GM23338 (cell line): ENCODE measurements around the gene ANKRD22. TPM values are rescaled to one million over a fixed set of nuclear protein-coding genes. Genes with fewer than 3 reads are reported as not detected.

Experiments
- ATAC-seq: fragments of 200-7000 bp; cut with Tn5 transposase; 3 replicates; pipeline ENCODE4 v1.9.1; 2020
- DNase-seq: peaks from one replicate; pipeline ENCODE4 v3.0.0-alpha.2; 2015; ENCODE audit warnings: low spot score
- H2AFZ ChIP-seq: fragments of 200-600 bp; sonication (generic); 2 replicates; pipeline ENCODE4 v1.8.0; 2016; ENCODE audit warnings: antibody characterized with exemption, mild to moderate bottlenecking, moderate library complexity
- H3F3A ChIP-seq: fragments of 200-600 bp; sonication (generic); replicated peaks from 2 replicates; pipeline ENCODE4 v1.8.0; 2017; ENCODE audit warnings: antibody characterized with exemption, mixed run types, low read depth
- H3K27ac ChIP-seq: fragments of 200-600 bp; sonication (generic); 2 replicates; pipeline ENCODE4 v1.6.1; 2016; ENCODE audit warnings: low read depth
- H3K27me3 ChIP-seq: fragments of 200-600 bp; sonication (generic); 2 replicates; pipeline ENCODE4 v1.8.0; 2016; ENCODE audit warnings: mild to moderate bottlenecking, mixed run types, moderate library complexity; ENCODE audit not compliant: insufficient read depth
- H3K36me3 ChIP-seq: fragments of 200-600 bp; sonication (generic); 2 replicates; pipeline ENCODE4 v1.8.0; 2016; ENCODE audit warnings: mild to moderate bottlenecking; ENCODE audit not compliant: insufficient read depth
- H3K4me1 ChIP-seq: fragments of 200-600 bp; sonication (generic); 2 replicates; pipeline ENCODE4 v1.8.0; 2016; ENCODE audit warnings: mild to moderate bottlenecking, moderate library complexity; ENCODE audit not compliant: insufficient read depth
- H3K4me2 ChIP-seq: fragments of 200-600 bp; sonication (generic); 2 replicates; pipeline ENCODE4 v1.7.1; 2017; ENCODE audit warnings: mixed run types
- H3K4me3 ChIP-seq: fragments of 200-600 bp; sonication (generic); 2 replicates; pipeline ENCODE4 v1.6.1; 2016; ENCODE audit warnings: mixed run types
- H3K79me2 ChIP-seq: fragments of 200-600 bp; sonication (generic); replicated peaks from 2 replicates; pipeline ENCODE4 v1.8.0; 2017; ENCODE audit warnings: mild to moderate bottlenecking; ENCODE audit not compliant: insufficient read depth
- H3K9me2 ChIP-seq: fragments of 200-600 bp; sonication (generic); 2 replicates; pipeline ENCODE4 v1.8.0; 2017; ENCODE audit not compliant: insufficient read depth
- H4K20me1 ChIP-seq: fragments of 200-600 bp; sonication (generic); replicated peaks from 2 replicates; pipeline ENCODE4 v1.8.0; 2017; ENCODE audit warnings: mild to moderate bottlenecking; ENCODE audit not compliant: insufficient read depth
- H3K27ac Mint-ChIP-seq: 2 replicates; pipeline ENCODE4 v1.8.0; 2020; ENCODE audit warnings: inconsistent platforms, mild to moderate bottlenecking, moderate library complexity, mixed read lengths
- H3K27me3 Mint-ChIP-seq: 3 replicates; pipeline ENCODE4 v1.8.0; 2022; ENCODE audit warnings: low read depth, mild to moderate bottlenecking, moderate library complexity, mixed read lengths, inconsistent platforms; ENCODE audit not compliant: insufficient read depth, poor library complexity
- H3K36me3 Mint-ChIP-seq: 3 replicates; pipeline ENCODE4 v1.8.0; 2021; ENCODE audit warnings: low read depth, mild to moderate bottlenecking, inconsistent platforms, moderate library complexity, mixed read lengths
- H3K4me1 Mint-ChIP-seq: 3 replicates; pipeline ENCODE4 v1.8.0; 2020; ENCODE audit warnings: mild to moderate bottlenecking, inconsistent platforms, mixed read lengths
- H3K4me3 Mint-ChIP-seq: 3 replicates; pipeline ENCODE4 v1.8.0; 2021; ENCODE audit warnings: moderate library complexity, mild to moderate bottlenecking, inconsistent platforms, mixed read lengths
- H3K9me3 Mint-ChIP-seq: 3 replicates; pipeline ENCODE4 v1.8.0; 2020; ENCODE audit warnings: moderate library complexity, mild to moderate bottlenecking, inconsistent platforms, mixed read lengths
- CREB1 ChIP-seq: fragments of 250-450 bp; sonication (Bioruptor Pico); IDR thresholded peaks from 2 replicates; pipeline ENCODE4 v1.5.0; 2020; ENCODE audit warnings: low read depth, mild to moderate bottlenecking, moderate library complexity
- CTCF ChIP-seq, 2 experiments: fragments of 200-600 bp in 1 of 2; sonication (generic) in 1 of 2; conservative IDR thresholded peaks; 2 replicates each; pipeline versions ENCODE4 v1.5.1 to v1.6.1; 2016 to 2017; ENCODE audit warnings: antibody characterized with exemption in 2 of 2, low read depth in 2 of 2, mild to moderate bottlenecking in 2 of 2, moderate library complexity in 1 of 2
- ETS1 ChIP-seq: IDR thresholded peaks from 2 replicates; pipeline ENCODE4 v1.6.1; 2016; ENCODE audit warnings: antibody characterized with exemption
- EZH2 ChIP-seq: fragments of 200-600 bp; sonication (generic); IDR thresholded peaks from one replicate; pipeline ENCODE4 v1.8.0; 2017; ENCODE audit warnings: antibody characterized with exemption, mild to moderate bottlenecking, low read depth; ENCODE audit not compliant: unreplicated experiment
- EZH2phosphoT487 ChIP-seq: fragments of 200-600 bp; sonication (generic); IDR thresholded peaks from one replicate; pipeline ENCODE4 v1.8.1; 2018; ENCODE audit warnings: antibody characterized with exemption; ENCODE audit not compliant: unreplicated experiment
- JUNB ChIP-seq: IDR thresholded peaks from one replicate; pipeline ENCODE4 v1.6.1; 2016; ENCODE audit warnings: antibody characterized with exemption; ENCODE audit not compliant: unreplicated experiment
- NANOG ChIP-seq: IDR thresholded peaks from 2 replicates; pipeline ENCODE4 v1.6.1; 2016; ENCODE audit warnings: antibody characterized with exemption, borderline replicate concordance
- POLR2AphosphoS5 ChIP-seq: IDR thresholded peaks from 2 replicates; pipeline ENCODE4 v1.6.1; 2016; ENCODE audit warnings: antibody characterized with exemption, low read depth
- REST ChIP-seq: IDR thresholded peaks from one replicate; pipeline ENCODE4 v1.6.1; 2018; ENCODE audit warnings: antibody characterized with exemption; ENCODE audit not compliant: unreplicated experiment
- STAT1 ChIP-seq: IDR thresholded peaks from one replicate; pipeline ENCODE4 v1.6.1; 2016; ENCODE audit warnings: antibody characterized with exemption; ENCODE audit not compliant: unreplicated experiment
- ZNF114 ChIP-seq: fragments of 250-450 bp; sonication (Bioruptor Pico); IDR thresholded peaks from 2 replicates; pipeline ENCODE4 v1.5.0; 2020; ENCODE audit warnings: mild to moderate bottlenecking, moderate library complexity
- ZNF331 ChIP-seq: fragments of 250-450 bp; sonication (Bioruptor Pico); IDR thresholded peaks from 2 replicates; pipeline ENCODE4 v1.5.0; 2020; ENCODE audit warnings: low read depth, mild to moderate bottlenecking, moderate library complexity
- ZNF462 ChIP-seq: fragments of 250-450 bp; sonication (Bioruptor Pico); IDR thresholded peaks from 2 replicates; pipeline ENCODE4 v1.5.0; 2020; ENCODE audit warnings: mild to moderate bottlenecking, moderate library complexity
- polyA plus RNA-seq: library from polyadenylated mRNA; unstranded; fragments of >200 nt; fragmentation: Nextera tagmentation; extraction: Ambion mirVana; gene quantifications from 2 replicates; pipeline ENCODE4 v1.2.1, GENCODE V29; 2016
- total RNA-seq: library from RNA; depleted of rRNA; stranded (reverse); fragments of >200 nt; shearing (Covaris generic); gene quantifications from 2 replicates; pipeline ENCODE4 v1.2.3, GENCODE V29; 2014

The ANKRD22 gene
- total and polyA plus RNA-seq, 2 experiments from 2014 or later, result not detected

- Histone ChIP-seq H4K20me1 (no peaks in the 10 kb centered on the region), H3K27me3 (no peaks in the 10 kb centered on the region), H3K27ac (no peak overlapping the region), H3K4me1 (no peaks in the 10 kb centered on the region), H3K79me2 (no peaks in the 10 kb centered on the region), H3K4me2 (no peak overlapping the region), H3K4me3 (no peak overlapping the region), H3K9me2 (no peaks in the 10 kb centered on the region), H2AFZ (no peak overlapping the region), H3K36me3 (no peaks in the 10 kb centered on the region), H3F3A (no peaks in the 10 kb centered on the region)
- TF ChIP-seq ZNF331 (CRISPR knock-in tag) (no peak), ETS1 (no peak), STAT1 (no peak), JUNB (no peak), NANOG (no peak), EZH2phosphoT487 (no peak), CREB1 (no peak), REST (no peak), ZNF462 (CRISPR knock-in tag) (no peak), CTCF (conservative IDR thresholded peaks at IDR 0.05; ENCODE audit: low read depth in 2 of 2) (no peak), EZH2 (no peak), ZNF114 (CRISPR knock-in tag) (no peak), POLR2AphosphoS5 (no peak)
- Mint-ChIP-seq H3K4me1 (no peaks in the 10 kb centered on the region), H3K36me3 (no peaks in the 10 kb centered on the region), H3K27ac (no peak overlapping the region), H3K9me3 (no peaks in the 10 kb centered on the region), H3K27me3 (no peaks in the 10 kb centered on the region), H3K4me3 (no peak overlapping the region)
- DNase-seq, result no peak
- ATAC-seq, result no peak
Measured at GRCh38 chr10:88820748-88821401, 30.8 kb downstream of the ANKRD22 start.
